Muscle of back (tissue), 11 donors: ENCODE data around the gene PLIN4. TPM values are rescaled to one million over a fixed set of nuclear protein-coding genes. Genes with fewer than 3 reads are reported as not detected.

Experiments used
- DNase-seq, 3 donors: peaks; one replicate each; pipeline versions ENCODE4 v3.0.0 to v3.0.0-alpha.2; 2013
- polyA plus RNA-seq, 10 donors: library from polyadenylated mRNA; unstranded; fragments of 120-200 nt; gene quantifications; one replicate each; pipeline ENCODE4 v1.2.1, GENCODE V29; 2013; ENCODE audit not compliant: insufficient read length in 10 of 10

PLIN4 gene
- polyA plus RNA-seq, 10 donors: 0.68 to 9.4 (median 4.6) TPM

DNA sequence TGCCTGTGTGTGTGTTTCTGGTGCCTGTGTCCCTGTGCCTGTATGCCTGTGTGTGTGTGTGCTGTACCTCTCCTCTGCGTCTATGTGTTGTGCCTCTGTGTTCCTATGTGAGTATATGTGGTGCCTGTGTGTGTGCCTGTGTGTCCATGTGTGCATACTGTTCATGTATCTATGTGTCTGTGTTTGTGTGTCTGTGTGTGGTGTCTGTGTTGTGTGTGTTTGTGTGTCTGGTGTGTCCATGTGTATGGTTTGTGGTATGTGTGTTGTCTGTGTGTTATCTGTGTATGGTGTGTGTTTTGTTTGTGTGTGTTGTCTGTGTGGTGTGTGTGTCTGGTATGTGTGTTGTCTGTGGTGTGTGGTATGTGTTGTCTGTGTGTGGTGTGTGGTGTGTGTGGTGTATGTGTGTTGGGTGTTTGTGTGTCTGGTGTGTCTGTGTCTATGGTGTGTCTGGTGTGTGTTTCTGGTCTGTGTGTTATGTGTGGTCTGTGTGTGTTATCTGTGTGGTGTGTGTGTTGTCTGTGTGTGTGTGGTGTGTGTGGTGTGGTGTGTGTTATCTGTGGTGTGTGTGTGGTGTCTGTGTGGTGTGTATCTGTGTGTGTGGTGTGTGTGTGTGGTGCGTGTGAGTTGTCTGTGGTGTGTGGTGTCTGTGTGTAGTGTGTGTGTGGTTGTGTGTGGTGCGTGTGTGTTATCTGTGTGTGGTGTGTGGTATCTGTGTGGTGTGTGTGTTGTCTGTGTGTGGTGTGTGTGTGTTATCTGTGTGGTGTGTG, 25.8 kb downstream of the PLIN4 start:
- DNase-seq: no peak

DNA sequence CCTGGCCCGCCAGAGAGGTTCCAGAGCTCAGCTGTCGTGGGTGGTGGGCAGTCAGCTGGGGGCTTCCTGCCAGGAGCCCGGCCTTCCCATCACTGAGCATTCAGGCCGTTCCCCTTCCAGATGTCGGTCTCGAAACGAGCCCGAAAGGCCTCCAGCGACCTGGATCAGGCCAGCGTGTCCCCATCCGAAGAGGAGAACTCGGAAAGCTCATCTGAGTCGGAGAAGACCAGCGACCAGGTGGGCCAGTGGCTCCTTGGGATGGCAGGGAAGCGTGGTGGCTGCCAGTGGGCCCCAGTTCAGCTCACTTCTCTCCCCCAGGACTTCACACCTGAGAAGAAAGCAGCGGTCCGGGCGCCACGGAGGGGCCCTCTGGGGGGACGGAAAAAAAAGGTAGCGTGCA, 26.8 kb downstream of the PLIN4 start:
- no peak for DNase-seq

DNA sequence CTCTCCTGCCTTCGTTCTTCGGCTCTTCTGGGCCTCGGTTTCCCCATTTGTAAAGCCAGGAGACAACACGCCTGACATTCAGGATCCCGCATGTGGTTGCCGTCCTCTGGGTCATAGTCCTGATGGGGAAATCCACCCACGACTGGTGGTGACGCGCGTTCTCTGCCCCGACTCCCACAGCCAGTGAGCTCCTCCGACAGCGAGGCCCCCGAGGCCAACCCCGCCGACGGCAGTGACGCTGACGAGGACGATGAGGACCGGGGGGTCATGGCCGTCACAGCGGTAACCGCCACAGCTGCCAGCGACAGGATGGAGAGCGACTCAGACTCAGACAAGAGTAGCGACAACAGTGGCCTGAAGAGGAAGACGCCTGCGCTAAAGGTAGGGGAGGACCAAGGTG, 29.8 kb downstream of the PLIN4 start:
- DNase-seq: no peak

DNA sequence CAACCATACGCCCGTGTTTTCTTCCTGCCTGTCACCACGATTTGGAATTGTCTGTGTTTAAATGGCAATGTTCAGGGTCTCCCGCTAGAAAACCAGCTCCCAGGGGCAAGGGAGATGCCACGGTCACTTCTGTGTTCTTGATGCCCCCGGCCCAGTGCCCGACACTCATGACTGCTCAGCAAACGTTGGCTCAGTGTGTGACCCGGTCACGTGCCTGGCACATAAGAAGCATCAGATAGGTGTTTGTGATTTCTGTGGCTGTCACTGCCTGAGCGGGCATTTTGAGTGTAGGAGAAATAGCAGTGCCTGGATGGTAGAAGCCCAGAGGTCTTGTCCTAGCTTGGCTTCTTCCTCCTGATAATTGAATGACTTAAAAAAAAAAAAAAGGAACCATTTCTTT, 30.7 kb downstream of the PLIN4 start:
- DNase-seq: no peak

DNA sequence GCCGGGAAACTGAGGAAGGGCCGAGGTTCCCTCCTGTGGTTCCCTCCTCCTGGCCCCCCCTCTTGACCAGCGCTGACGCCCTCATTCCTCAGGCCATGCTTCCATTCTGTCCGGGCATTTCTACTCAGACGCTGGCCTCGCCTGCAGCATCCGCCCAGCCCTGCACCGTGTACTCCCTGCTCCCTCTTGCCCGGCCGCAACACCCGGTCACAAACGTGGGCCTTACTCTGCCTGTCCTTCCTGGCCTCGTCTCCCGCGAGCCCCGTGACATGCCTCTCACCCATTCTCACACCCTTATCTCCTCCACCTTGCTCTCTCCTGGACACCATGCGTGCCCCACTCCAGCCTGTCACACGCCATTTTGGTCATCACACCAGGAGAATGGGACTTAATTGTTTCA, 34.9 kb downstream of the PLIN4 start:
- no peak for DNase-seq

DNA sequence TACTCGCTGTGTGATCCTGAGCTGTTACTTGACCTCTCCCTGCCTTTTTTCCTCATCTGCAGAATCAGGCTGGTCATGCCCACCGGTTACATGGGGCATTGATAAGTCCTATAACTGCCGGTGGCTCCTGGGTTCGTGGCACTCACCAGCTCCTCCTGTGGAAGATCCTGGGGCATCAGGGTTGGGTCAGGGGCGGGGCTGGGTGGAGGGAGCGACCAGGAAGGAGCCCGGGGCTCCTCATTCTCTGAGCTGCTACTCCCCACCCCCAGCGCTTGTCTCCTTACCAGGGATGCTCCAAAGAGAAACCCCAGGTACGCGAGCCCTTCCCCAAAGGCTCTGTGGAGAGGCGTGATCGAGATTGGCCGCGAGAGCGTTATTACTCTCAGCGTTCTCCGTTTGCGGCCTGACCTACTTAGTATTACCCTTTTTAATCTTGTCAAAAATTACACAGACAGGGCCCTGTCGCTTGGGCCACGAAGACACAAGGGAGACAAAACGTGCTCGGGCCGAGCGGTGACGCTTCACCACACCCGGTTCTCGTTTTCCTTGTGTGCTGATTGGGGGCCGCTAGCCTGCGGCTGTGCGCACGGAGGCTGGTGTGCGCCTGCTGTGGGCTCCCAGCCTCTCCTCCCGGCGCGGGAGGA, 35.4 kb downstream of the PLIN4 start:
- DNase-seq: no peak

DNA sequence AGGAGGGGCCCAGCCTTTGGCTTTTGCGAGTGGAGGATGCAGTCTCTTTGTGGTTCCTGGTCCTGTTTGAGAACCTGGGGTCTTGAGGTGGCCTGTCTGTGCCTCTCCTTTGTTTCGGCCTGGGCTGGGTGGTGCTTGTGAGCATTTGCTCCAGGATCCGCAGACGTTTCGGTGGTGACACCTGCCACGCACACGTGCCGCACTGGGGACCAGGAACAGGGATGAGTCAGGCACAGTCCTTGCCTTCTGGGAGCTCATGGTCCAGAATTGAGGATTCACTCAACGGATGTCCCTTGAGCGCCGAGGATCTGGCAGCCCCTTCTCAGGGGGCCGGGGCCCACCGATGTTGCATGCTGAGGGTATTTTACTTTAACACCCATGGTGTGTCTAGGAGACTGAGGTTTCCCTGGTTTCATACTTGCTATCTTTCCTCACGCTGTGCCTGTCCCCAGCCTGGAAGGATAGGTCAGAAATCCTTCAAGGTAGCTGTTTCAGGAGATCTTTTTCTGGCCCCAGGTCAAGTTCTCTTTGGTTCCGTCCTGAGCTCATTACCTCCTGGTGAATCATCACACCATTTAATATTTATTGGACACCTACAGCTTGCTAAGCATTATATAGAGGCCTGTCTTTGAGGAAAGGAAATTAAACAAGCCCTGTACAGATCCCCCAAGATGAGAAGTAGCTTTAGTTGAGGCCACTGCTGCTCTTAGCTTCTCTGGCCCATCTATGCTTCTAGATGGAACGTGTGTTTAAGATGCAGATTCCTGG, 41.1 kb downstream of the PLIN4 start:
- DNase-seq: no peak

DNA sequence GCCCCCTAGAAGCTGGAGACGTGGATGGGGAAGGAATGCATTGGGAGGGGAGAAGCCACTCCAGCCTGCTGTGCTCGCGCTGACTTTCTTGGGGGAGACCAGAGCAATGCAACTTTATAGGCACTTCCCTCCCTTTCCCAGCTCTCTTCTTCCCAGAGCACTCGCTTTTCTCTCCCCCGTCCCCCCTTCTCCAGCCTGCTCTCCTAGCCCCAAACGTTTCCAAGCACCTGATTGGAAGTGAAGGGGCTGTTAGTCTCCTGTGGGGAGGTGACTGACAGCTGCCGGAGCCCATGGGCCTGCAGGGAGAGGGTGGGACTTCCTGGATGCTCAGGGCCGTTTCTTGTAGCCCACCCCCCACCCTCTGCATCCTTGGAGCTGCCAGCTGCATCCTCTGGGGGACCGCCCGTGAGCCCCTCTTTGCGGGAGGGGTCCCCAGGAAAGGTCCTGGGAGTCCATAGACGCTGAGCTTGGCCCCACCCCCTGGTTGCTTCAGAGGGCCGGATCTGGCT, 43.7 kb downstream of the PLIN4 start:
- DNase-seq: peak; percentile 66 to 86 (median 70)

DNA sequence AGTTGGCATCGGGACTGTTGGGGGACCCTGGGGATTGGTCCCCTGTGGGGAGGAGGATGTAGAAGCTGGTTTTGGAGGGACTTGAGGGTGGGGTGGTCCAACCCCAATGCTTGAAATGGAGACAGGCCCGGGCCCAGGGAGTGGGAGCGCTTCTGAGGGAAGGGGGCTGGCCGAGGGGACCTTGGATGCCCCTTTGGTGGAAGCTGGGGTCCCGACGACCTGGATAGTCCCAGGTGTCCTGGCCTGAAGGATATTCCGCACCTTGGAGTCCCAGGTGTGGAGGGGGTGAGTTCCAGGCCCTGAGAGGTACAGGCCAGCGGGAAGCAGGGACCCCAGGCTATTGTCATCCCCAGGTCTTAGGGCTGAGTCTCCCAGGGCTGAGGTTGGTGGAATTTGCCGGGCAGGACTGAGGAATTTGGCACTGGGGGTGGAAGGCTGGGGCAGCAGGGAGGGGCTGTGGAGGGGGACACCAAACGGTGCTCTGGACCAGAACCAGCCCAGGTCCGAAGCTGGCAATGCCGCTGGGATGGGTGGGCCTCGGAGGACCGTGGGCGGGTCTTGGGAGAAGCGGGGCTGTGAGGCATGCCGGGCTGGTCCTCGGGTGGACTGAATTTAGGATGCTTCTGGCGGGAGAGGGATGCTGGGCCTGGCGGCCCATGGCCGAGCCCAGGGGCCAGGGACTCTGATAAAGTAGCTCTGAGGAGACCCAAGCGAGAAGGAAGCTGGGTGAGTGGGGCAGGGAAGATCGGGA, 44.3 kb downstream of the PLIN4 start:
- peak in 1 of 3 donors; percentile 25 for DNase-seq

DNA sequence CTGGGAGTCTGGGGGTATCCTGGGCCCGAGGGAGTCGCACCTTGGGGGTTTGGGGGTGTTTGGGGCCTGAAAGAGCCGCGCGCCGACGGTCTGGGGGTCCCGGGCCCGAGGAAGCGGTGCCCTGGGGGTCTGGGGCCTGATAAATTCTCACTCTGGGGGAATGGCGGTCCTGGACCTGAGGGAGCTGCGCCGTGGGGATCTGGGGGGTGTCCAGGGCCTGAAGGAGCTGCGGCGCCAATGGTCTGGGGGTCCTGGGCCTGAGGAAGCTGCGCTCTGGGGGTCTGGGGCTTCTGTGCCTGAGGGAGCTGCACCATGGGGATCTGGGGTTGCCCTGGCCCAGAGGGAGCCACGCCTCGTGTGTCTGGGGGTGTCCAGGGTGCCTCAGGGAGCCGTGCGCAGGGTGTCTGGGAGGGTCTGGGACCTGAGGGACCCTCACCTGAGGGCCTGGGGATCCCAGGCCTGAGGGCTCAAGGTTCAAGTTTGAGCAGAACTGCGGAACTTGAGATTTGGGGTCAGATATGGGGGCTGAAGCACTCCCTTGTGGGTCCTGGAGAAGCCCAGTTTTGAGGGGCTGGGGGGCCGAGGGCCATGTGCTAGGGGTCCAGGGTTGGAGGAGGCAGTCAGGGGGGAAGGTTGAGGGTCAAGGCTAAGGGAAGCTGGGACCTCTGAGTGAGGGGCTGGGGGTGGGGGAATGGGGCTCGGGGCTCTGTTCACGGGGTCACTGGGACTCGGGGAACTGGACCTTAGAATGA, 45.1 kb downstream of the PLIN4 start:
- no peak for DNase-seq

DNA sequence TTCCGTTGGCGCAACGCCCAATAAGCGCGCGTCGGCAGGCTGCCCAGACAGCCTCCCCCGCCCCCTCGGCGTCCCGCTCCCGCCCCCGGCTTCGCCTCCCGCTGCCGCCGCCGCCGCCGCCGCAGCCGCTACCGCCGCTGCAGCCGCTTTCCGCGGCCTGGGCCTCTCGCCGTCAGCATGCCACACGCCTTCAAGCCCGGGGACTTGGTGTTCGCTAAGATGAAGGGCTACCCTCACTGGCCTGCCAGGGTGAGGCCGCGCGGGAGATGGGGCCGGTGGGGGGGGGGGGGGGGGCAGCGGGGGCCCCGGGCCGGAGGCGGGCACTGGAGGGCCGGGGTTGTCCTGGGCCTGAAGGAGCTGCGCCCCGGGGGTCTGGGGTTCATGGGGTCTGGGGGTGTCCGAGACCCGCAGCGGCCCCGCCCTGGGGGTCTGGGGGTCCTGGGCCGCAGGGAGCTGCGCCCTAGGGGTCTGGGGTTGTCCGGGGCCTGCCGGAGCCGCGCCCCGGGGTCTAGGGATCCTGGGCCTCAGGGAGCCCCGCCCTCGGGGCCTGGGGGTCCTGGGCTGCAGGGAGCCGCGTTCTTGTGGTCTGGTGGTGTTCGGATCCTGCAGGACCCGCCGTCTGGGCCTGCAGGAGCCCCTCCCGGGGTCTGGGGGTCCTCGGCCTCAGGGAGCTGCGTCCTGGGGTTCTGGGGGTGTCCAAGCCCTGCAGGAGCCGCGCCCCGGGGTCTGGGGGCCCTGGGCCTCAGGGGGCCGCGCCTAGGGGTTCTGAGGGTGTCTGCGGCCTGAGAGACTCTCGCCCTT, 45.9 kb downstream of the PLIN4 start, which contains the start of gene HDGFL2:
Gene HDGFL2 (plus strand): TSS at position 124 of the 801 bp plus-strand sequence. CDS start 54 bp downstream, at position 178.
- no peak for DNase-seq

DNA sequence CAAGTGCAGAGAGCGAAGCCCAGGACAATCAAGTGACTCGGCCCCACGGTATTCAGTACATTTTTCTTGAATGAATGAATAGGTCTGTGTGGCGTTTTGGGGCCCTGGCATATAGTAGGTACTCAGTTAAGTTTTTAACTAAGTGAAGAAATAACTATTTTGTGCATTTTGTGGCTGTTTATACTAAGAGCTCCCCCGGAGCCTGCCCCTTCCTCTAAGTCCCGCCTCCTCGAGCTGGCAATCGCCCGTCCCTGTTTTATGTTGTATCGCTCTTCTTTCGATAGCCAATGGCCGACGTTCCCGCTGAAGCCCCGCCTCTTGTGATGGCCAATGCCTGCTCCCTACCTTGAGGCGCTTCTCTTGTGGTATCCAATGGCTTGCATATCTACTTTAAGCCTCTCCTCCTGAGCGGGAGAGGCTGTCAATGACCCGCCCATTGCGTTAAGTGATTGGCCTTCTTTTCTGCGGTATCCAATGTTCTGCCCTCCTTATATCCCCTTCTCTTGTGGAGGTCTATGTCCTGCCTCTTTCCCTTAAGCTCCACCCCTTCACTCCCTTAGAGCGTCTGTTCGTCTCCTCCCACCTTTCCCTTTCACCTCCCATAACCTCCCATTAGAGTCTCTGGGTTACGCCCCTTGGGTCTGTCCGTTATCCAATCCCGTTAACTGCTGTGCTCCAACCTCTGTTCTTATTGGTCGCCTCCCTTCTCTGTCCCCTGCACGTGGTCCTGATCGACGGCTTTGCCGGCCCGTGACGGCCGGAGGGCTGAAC, 46.7 kb downstream of the PLIN4 start:
- DNase-seq: peak; percentile 99 to 100 (median 100)

DNA sequence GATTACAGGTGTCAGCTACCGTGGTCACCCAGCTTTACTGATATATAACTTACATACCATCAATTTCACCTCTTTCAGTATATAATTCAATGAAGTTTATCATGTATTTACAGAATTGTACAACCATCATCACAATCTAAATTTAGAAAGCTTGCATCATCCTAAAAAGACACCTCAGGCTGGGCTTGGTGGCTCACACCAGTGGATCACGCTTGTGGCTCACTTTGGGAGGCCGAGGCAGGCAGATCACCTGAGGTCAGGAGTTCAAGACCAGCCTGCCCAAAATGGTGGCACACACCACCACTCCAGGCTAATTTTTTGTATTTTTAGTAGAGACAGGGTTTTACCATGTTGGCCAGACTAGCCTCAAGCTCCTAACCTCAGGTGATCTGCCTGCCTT, 50.5 kb downstream of the PLIN4 start:
- DNase-seq: no peak

DNA sequence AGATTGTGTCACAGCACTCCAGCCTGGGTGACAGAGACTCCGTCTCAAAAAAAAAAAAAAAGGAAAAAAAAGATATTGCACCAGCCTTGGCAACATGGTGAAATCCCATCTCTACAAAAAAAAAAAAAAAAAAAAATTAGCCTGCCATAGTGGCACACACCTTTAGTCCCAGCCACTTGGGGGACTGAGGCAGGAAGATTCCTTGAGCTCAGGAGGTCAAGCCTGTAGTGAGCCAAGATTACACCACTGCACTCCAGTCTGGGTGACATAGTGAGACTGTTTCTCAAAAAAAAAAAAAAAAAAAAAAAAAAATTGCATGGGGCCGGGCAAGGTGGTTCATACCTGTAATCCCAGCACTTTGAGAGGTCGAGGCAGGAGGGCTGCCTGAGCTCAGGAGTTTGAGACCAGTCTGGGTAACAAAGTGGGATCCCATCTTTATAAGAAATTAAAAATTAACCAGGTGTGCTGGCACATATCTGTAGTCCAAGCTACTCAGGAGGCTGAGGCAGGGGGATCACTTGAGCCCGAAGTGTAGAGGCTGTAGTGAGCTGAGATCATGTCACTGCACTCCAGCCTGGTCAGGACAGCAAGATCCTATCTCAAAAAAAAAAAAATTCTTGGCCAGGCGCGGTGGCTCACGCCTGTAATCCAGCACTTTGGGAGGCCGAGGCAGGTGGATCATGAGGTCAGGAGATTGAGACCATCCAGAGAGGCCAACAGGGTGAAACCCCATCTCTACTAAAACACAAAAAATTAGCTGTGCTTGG, 53.3 kb downstream of the PLIN4 start:
- DNase-seq: no peak

DNA sequence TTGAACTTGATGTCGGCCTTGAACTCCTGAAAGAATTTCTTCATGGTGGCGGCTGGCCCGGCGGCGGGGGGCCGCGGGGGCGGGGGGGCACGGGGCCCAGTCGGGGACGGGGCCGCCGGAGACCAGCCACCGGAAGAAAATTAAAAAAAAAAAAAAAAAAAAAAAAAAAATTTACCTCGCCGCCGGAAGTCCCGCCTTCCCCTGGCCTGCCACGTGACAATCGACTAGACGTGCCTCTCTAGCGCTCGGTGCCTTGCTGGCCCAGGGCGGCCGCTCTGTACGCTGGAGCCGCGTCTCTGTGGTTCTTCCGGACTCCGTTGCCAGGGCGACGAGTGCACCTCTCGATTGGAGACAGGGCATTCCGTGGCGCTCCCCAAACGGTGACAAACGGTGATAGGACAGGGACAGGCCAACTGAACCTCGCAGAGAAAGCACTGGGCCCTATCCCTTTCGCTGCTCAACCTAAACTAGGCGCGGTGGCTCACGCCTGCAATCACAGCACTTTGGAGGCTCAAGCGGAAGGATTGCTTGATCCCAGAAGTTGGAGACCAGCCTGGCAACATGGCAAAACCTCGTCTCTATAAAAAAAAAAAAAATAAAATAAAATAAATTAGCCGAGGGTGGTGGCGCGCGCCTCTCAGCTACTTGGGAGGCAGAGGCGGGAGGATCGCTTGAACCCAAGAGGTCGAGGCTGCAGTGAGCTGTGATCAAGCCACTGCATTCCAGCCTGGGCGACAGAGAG, 60.5 kb downstream of the PLIN4 start, which contains the start of gene UBXN6:
Gene UBXN6 (minus strand): TSS at position 141 of the 742 bp plus-strand sequence. CDS start 97 bp downstream, at position 44.
- DNase-seq: peak; percentile 97 to 98 (median 97)

DNA sequence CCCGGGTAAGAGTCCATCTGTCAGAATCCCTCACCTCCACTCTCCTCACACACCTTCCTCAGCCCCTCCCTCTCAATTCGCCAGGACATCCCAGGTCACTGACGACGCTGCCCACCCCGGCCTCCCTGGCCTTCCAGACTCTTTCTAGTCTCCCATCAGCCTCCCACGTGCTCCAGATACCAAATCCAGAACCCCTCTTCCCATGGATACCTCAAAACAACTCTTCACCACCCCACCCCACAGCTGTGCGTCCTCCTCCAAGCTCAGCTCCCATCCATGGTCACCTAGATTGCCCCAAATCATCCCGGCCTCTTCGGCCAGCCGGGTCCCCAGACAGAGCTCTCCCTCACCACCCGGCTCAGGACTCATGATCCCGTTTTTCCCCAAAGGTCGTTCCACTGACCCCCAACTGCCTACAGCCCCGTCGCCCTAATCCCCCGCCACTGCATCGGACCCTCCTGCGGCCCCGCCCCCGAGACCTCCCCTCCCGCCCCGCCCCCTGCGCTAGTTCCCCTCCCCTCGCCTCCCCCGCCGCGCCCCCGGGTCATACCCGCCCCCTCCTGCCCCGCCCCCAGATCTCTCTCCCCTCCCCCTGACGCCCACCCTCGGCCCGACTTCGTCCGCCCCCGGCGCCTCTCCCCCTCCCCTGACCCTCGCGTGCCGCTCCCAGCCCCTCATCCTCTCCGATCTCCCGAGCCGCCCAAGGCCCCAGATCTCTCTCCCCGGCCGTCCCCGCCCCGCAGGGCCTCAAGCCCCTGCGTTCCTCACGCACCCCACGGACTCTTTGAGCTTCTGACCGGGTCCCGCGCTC, 61.2 kb downstream of the PLIN4 start:
- DNase-seq: peak; percentile 60 to 90 (median 83)

DNA sequence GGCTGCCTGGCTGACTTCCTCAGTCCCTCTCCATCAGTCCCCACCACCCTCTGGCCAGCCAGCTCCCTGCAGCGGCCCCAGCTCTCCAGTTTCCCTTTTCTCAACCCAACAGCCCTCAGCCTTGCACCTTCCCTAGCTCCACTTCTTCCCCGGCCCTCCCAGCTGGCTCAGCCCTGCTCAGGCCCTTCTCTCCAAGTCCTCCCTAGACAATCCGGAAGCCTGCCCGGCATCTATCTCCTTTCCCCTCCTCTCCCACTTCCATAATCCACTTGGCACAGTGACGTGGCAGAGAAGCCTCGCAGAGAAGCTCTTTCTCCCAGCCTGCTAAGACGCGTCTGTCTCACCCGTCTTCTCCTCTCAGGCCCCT, 61.8 kb downstream of the PLIN4 start:
- peak in 2 of 3 donors; percentile 62 to 68 for DNase-seq
